Right lobe of liver (tissue), 4 donors: Measurements from ENCODE around the gene KDM4C.

Source experiments
- CTCF ChIP-seq, 4 donors: fragments of 200-600 bp in 3 of 4; fragments of 450-650 bp in 1 of 4; IDR thresholded peaks; one replicate each; pipeline versions ENCODE4 v1.5.1 to v1.8.0; 2016 to 2022; ENCODE audit warnings: antibody characterized with exemption in 4 of 4, mild to moderate bottlenecking in 2 of 4
- POLR2A ChIP-seq: fragments of 450-650 bp; IDR thresholded peaks from one replicate; pipeline ENCODE4 v1.6.1; 2017; ENCODE audit warnings: antibody characterized with exemption, mild to moderate bottlenecking
- donor health status: DM: no; HTN: no; CAD: no.
- donor health status: DM: no; HTN: no; CAD: no.
- donor health status: DM: no; HTN: yes; CAD: no.

- TF ChIP-seq CTCF (IDR thresholded peaks at IDR 0.05), result no peak
- TF ChIP-seq POLR2A, result no peak
Observed at GRCh38 chr9:6937209-6937608, 179.4 kb downstream of the KDM4C start.
